Astrocyte (in vitro differentiated cells and primary cell): ENCODE results near the gene ST3GAL6.

Experiments used
- CTCF ChIP-seq: IDR thresholded peaks from 2 replicates; pipeline ENCODE4 v1.5.1; 2011; ENCODE audit warnings: low read depth, mild to moderate bottlenecking, inconsistent platforms, low read length, moderate library complexity; ENCODE audit not compliant: insufficient read depth
- EZH2 ChIP-seq: IDR thresholded peaks from 2 replicates; pipeline ENCODE4 v1.6.1; 2012; ENCODE audit warnings: mild to moderate bottlenecking, low read length, inconsistent platforms; ENCODE audit not compliant: insufficient read depth

GRCh38 chr3:98778852-98779413 is 15.8 kb downstream of the ST3GAL6 start:
- TF ChIP-seq CTCF (no peak), EZH2 (no peak)
